HepG2 (cell line): ENCODE measurements around the gene ASXL1. TPM values are rescaled to one million over a fixed set of nuclear protein-coding genes. Genes with fewer than 3 reads are reported as not detected.

ENCODE experiments used
- HOXA3 ChIP-seq: sonication (generic); formaldehyde crosslinking; IDR thresholded peaks from 2 replicates; pipeline ENCODE4 v1.5.0; 2020; ENCODE audit warnings: missing genetic modification reagents
- KDM5A ChIP-seq: fragments of 200-600 bp; sonication (generic); IDR thresholded peaks from 2 replicates; pipeline ENCODE4 v1.7.0; 2018; ENCODE audit warnings: antibody characterized with exemption, mild to moderate bottlenecking, low read length, borderline replicate concordance
- MLLT10 ChIP-seq: sonication (generic); formaldehyde crosslinking; IDR thresholded peaks from 2 replicates; pipeline ENCODE4 v1.4.0; 2020; ENCODE audit warnings: missing genetic modification reagents
- MLXIP ChIP-seq: sonication (generic); formaldehyde crosslinking; IDR thresholded peaks from 2 replicates; pipeline ENCODE4 v1.9.0; 2021; ENCODE audit warnings: missing genetic modification reagents, borderline replicate concordance
- MYC ChIP-seq: sonication (generic); formaldehyde crosslinking; IDR thresholded peaks from 2 replicates; pipeline ENCODE4 v1.9.0; 2021; ENCODE audit warnings: missing genetic modification reagents, borderline replicate concordance
- ZHX2 ChIP-seq, 2 experiments: sonication (generic) in 1 of 2; formaldehyde crosslinking in 1 of 2; IDR thresholded peaks; 2 replicates each; pipeline versions ENCODE4 v1.6.1 to v1.9.0; 2014 to 2022; ENCODE audit warnings: antibody characterized with exemption in 1 of 2, borderline replicate concordance in 1 of 2, inconsistent platforms in 1 of 2, low read depth in 1 of 2, missing genetic modification reagents in 1 of 2
- ZNF251 ChIP-seq: sonication (generic); formaldehyde crosslinking; IDR thresholded peaks from 2 replicates; pipeline ENCODE4 v1.9.0; 2021; ENCODE audit warnings: mild to moderate bottlenecking, missing genetic modification reagents
- ZNF619 ChIP-seq: sonication (generic); formaldehyde crosslinking; IDR thresholded peaks from 2 replicates; pipeline ENCODE4 v1.4.0; 2020; ENCODE audit warnings: mild to moderate bottlenecking, missing genetic modification reagents
- ZSCAN30 ChIP-seq: sonication (generic); formaldehyde crosslinking; IDR thresholded peaks from 2 replicates; pipeline ENCODE4 v1.5.0; 2020; ENCODE audit warnings: mild to moderate bottlenecking, missing genetic modification reagents
- polyA plus RNA-seq, 8 experiments: library from polyadenylated mRNA; depleted of rRNA in 3 of 8; stranded (reverse) in 7 of 8; unstranded in 1 of 8; fragments of >200 nt; fragmentation: Illumina TruSeq in 4 of 8; extraction: Trizol in 4 of 8; gene quantifications; 2 replicates each; pipeline versions ENCODE4 v1.2.1 to v1.2.3, GENCODE V29; 2011 to 2016; ENCODE audit warnings: low read depth in 4 of 8, missing spikeins in 1 of 8, mixed read lengths in 1 of 8; ENCODE audit not compliant: insufficient read depth in 1 of 8
- total RNA-seq, 5 experiments: library from RNA; depleted of rRNA; stranded (reverse); fragments of >200 nt; fragmentation: Illumina TruSeq; extraction: Trizol; gene quantifications; 2 replicates each; pipeline ENCODE4 v1.2.3, GENCODE V29; 2016; ENCODE audit warnings: low read depth in 1 of 5
- TF ChIP-seq, protein P1 (sequence below): IDR thresholded peaks from 2 replicates; pipeline ENCODE4 v1.6.1; 2012; ENCODE audit warnings: low read length, improper control_type of control experiment
- TF ChIP-seq, protein P2 (sequence below): IDR thresholded peaks from 2 replicates; pipeline ENCODE4 v1.4.0; 2020; ENCODE audit warnings: mild to moderate bottlenecking, missing genetic modification reagents

ASXL1 gene
- total and polyA plus RNA-seq, 2 of the 13 experiments (the other 11 are each of a cell fraction or from before 2014, with no cell fraction given) = 62.1 to 74.8 TPM

- TF ChIP-seq, protein P1, sequence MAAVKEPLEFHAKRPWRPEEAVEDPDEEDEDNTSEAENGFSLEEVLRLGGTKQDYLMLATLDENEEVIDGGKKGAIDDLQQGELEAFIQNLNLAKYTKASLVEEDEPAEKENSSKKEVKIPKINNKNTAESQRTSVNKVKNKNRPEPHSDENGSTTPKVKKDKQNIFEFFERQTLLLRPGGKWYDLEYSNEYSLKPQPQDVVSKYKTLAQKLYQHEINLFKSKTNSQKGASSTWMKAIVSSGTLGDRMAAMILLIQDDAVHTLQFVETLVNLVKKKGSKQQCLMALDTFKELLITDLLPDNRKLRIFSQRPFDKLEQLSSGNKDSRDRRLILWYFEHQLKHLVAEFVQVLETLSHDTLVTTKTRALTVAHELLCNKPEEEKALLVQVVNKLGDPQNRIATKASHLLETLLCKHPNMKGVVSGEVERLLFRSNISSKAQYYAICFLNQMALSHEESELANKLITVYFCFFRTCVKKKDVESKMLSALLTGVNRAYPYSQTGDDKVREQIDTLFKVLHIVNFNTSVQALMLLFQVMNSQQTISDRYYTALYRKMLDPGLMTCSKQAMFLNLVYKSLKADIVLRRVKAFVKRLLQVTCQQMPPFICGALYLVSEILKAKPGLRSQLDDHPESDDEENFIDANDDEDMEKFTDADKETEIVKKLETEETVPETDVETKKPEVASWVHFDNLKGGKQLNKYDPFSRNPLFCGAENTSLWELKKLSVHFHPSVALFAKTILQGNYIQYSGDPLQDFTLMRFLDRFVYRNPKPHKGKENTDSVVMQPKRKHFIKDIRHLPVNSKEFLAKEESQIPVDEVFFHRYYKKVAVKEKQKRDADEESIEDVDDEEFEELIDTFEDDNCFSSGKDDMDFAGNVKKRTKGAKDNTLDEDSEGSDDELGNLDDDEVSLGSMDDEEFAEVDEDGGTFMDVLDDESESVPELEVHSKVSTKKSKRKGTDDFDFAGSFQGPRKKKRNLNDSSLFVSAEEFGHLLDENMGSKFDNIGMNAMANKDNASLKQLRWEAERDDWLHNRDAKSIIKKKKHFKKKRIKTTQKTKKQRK = no peak
- TF ChIP-seq MLXIP (CRISPR knock-in tag) (no peak; the same call in 1 of the 2 replicates), HOXA3 (CRISPR knock-in tag) (no peak; the same call in none of the 2 replicates), ZNF251 (no peak), ZHX2 (IDR thresholded peaks at IDR 0.05; ENCODE audit: low read depth) (no peak), ZHX2 (CRISPR knock-in tag; IDR thresholded peaks at IDR 0.05; ENCODE audit: borderline replicate concordance) (no peak), ZNF619 (CRISPR knock-in tag) (peak; percentile 67), KDM5A (peak; percentile 85; the same call in 1 of the 2 replicates), MYC (peak; percentile 47; the same call in 1 of the 2 replicates), ZSCAN30 (CRISPR knock-in tag) (0 out of 2 replicates have a peak, but pooled peaks have one; percentile 48), MLLT10 (CRISPR knock-in tag) (no peak)
- TF ChIP-seq, protein P2, sequence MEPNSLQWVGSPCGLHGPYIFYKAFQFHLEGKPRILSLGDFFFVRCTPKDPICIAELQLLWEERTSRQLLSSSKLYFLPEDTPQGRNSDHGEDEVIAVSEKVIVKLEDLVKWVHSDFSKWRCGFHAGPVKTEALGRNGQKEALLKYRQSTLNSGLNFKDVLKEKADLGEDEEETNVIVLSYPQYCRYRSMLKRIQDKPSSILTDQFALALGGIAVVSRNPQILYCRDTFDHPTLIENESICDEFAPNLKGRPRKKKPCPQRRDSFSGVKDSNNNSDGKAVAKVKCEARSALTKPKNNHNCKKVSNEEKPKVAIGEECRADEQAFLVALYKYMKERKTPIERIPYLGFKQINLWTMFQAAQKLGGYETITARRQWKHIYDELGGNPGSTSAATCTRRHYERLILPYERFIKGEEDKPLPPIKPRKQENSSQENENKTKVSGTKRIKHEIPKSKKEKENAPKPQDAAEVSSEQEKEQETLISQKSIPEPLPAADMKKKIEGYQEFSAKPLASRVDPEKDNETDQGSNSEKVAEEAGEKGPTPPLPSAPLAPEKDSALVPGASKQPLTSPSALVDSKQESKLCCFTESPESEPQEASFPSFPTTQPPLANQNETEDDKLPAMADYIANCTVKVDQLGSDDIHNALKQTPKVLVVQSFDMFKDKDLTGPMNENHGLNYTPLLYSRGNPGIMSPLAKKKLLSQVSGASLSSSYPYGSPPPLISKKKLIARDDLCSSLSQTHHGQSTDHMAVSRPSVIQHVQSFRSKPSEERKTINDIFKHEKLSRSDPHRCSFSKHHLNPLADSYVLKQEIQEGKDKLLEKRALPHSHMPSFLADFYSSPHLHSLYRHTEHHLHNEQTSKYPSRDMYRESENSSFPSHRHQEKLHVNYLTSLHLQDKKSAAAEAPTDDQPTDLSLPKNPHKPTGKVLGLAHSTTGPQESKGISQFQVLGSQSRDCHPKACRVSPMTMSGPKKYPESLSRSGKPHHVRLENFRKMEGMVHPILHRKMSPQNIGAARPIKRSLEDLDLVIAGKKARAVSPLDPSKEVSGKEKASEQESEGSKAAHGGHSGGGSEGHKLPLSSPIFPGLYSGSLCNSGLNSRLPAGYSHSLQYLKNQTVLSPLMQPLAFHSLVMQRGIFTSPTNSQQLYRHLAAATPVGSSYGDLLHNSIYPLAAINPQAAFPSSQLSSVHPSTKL (CRISPR knock-in tag) = peak; percentile 57
Observed at GRCh38 chr20:32358883-32359632, 927 bp downstream of the ASXL1 start (continued).
